ENCODE results near the gene FYB1.

DNA sequence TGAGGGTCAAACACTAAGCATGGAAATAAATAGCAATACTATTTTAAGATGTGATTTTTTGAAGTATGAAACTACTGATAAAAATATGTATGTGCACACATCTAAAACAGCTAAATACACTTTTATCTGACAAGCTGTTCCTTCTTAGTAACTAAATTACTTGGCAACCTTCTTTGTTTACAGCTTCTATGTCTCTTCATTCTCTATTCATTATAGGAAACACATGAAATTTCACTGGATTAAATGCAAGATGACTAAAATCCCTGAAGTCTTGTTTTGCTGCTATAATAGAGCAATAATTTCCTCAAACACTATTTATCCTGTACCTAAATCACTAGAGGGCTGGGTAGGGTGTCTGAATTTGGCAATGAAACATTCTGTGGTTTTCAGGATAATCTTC, 156.8 kb downstream of the FYB1 start:
- TF ChIP-seq, protein P1, sequence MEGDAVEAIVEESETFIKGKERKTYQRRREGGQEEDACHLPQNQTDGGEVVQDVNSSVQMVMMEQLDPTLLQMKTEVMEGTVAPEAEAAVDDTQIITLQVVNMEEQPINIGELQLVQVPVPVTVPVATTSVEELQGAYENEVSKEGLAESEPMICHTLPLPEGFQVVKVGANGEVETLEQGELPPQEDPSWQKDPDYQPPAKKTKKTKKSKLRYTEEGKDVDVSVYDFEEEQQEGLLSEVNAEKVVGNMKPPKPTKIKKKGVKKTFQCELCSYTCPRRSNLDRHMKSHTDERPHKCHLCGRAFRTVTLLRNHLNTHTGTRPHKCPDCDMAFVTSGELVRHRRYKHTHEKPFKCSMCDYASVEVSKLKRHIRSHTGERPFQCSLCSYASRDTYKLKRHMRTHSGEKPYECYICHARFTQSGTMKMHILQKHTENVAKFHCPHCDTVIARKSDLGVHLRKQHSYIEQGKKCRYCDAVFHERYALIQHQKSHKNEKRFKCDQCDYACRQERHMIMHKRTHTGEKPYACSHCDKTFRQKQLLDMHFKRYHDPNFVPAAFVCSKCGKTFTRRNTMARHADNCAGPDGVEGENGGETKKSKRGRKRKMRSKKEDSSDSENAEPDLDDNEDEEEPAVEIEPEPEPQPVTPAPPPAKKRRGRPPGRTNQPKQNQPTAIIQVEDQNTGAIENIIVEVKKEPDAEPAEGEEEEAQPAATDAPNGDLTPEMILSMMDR (IDR thresholded peaks at IDR 0.05; ENCODE audit: insufficient read depth, low read depth, low read length), result no peak
- TF ChIP-seq EZH2 (IDR thresholded peaks at IDR 0.05; ENCODE audit: insufficient read depth, low read length), result no peak
